K562 (cell line): ENCODE data around the gene DACT1. TPM values are rescaled to one million over a fixed set of nuclear protein-coding genes. Genes with fewer than 3 reads are reported as not detected.
A peak's percentile ranks its signal among the peaks of the same experiment; 100 is the strongest.

Experiments used
- ATAC-seq: fragments of 200-7000 bp; cut with Tn5 transposase; 3 replicates; pipeline ENCODE4 v1.9.1; 2020; ENCODE audit warnings: moderate library complexity
- BruUV-seq: library from RNA; stranded (reverse); fragments of 400-500 nt; replicated peaks from 2 replicates; lab custom pipeline; 2021; lab: Mats Ljungman, UMichigan
- CTCF ChIA-PET: fragments of 300-600 bp; formaldehyde crosslinking; extraction: SDS; loops from one replicate; lab custom pipeline; 2021; ENCODE audit warnings: low intra/inter-chr PET ratio; lab: Yijun Ruan, JAX
- POLR2A ChIA-PET: fragments of 300-600, 350-650 bp; sonication (Branson Sonifier 250); formaldehyde crosslinking; extraction: SDS; loops from one replicate; lab custom pipeline; 2021; ENCODE audit warnings: antibody characterized with exemption, inconsistent platforms; lab: Yijun Ruan, JAX
- DNase-seq, 4 experiments: peaks; one replicate each; pipeline versions ENCODE4 v3.0.0 to v3.0.0-alpha.2; 2011 to 2018; ENCODE audit warnings: low spot score in 3 of 4, mixed read lengths in 3 of 4; ENCODE audit errors: extremely low read depth in 1 of 4
- FAIRE-seq: peaks from 2 replicates; lab custom pipeline; 2011; peaks lifted over from hg19 to GRCh38; lab: Jason Lieb, UNC
- H2AFZ ChIP-seq: 2 replicates; pipeline ENCODE4 v1.6.0; 2011; ENCODE audit warnings: low read depth, low read length, control low read depth, inconsistent platforms
- H3K27ac ChIP-seq: fragments of 200-600 bp; 3 replicates; pipeline ENCODE4 v1.8.0; 2011; ENCODE audit warnings: low read depth, mild to moderate bottlenecking, control low read depth, inconsistent platforms, low read length, moderate library complexity, mixed read lengths; ENCODE audit errors: extremely low read depth
- H3K27me3 ChIP-seq, 2 experiments: fragments of 300-600 bp in 1 of 2; 2 replicates in 1 of 2; 3 replicates in 1 of 2; pipeline versions ENCODE4 v1.6.0 to v1.8.0; 2011; ENCODE audit warnings: inconsistent platforms in 2 of 2, low read length in 2 of 2, mild to moderate bottlenecking in 1 of 2, mixed read lengths in 1 of 2, moderate library complexity in 1 of 2; ENCODE audit not compliant: control insufficient read depth in 2 of 2, insufficient read depth in 2 of 2
- H3K36me3 ChIP-seq: fragments of 300-600 bp; 3 replicates; pipeline ENCODE4 v1.8.0; 2011; ENCODE audit warnings: mild to moderate bottlenecking, low read length, inconsistent platforms; ENCODE audit not compliant: control insufficient read depth, insufficient read depth
- H3K4me1 ChIP-seq, 2 experiments: fragments of 200-600 bp in 1 of 2; replicated peaks in 1 of 2; 2 replicates in 1 of 2; 3 replicates in 1 of 2; pipeline versions ENCODE4 v1.5.1 to v1.8.0; 2011; ENCODE audit warnings: inconsistent platforms in 2 of 2, low read length in 2 of 2, mild to moderate bottlenecking in 1 of 2, mixed read lengths in 1 of 2, moderate library complexity in 1 of 2; ENCODE audit not compliant: control insufficient read depth in 2 of 2, insufficient read depth in 2 of 2
- H3K4me2 ChIP-seq: 2 replicates; pipeline ENCODE4 v1.6.1; 2011; ENCODE audit warnings: low read length, control low read depth, inconsistent platforms, mixed read lengths; ENCODE audit not compliant: insufficient read depth
- H3K4me3 ChIP-seq: fragments of 200-600 bp; sonication (generic), shearing (Covaris generic); 2 replicates; pipeline ENCODE4 v1.5.1; 2016; ENCODE audit warnings: control low read depth, inconsistent platforms
- H3K79me2 ChIP-seq: fragments of 200-600 bp; 3 replicates; pipeline ENCODE4 v1.8.0; 2011; ENCODE audit warnings: low read length, inconsistent platforms; ENCODE audit not compliant: control insufficient read depth, insufficient read depth
- H3K9ac ChIP-seq, 2 experiments: 2 replicates each; pipeline versions ENCODE4 v1.6.0 to v1.6.1; 2011; ENCODE audit warnings: low read depth in 2 of 2, low read length in 2 of 2, control low read depth in 1 of 2, inconsistent platforms in 1 of 2, mild to moderate bottlenecking in 1 of 2, mixed read lengths in 1 of 2; ENCODE audit not compliant: insufficient read depth in 1 of 2
- H3K9me1 ChIP-seq: one replicate; pipeline ENCODE4 v1.6.0; 2011; ENCODE audit warnings: inconsistent platforms, mild to moderate bottlenecking, low read length, moderate library complexity; ENCODE audit not compliant: control insufficient read depth, insufficient read depth
- H3K9me3 ChIP-seq: replicated peaks from 2 replicates; pipeline ENCODE4 v1.5.1; 2011; ENCODE audit warnings: low read depth, low read length, inconsistent platforms; ENCODE audit not compliant: control insufficient read depth, insufficient read depth
- H4K20me1 ChIP-seq: replicated peaks from 2 replicates; pipeline ENCODE4 v1.6.1; 2011; ENCODE audit warnings: low read length, inconsistent platforms, mixed read lengths; ENCODE audit not compliant: control insufficient read depth, insufficient read depth
- BMI1 ChIP-seq: fragments of 150-350 bp; IDR thresholded peaks from 2 replicates; pipeline ENCODE4 v1.6.1; 2014; ENCODE audit warnings: low read length
- C11orf30 ChIP-seq: fragments of 450-650 bp; IDR thresholded peaks from 2 replicates; pipeline ENCODE4 v1.6.1; 2016; ENCODE audit warnings: low read depth, mild to moderate bottlenecking
- FOXJ3 ChIP-seq: sonication (generic); formaldehyde crosslinking; IDR thresholded peaks from 2 replicates; pipeline ENCODE4 v1.4.0; 2020; ENCODE audit warnings: mild to moderate bottlenecking, missing genetic modification reagents
- OTX1 ChIP-seq: fragments of 450-650 bp; formaldehyde crosslinking; IDR thresholded peaks from 2 replicates; pipeline ENCODE4 v1.4.0; 2022; ENCODE audit warnings: mild to moderate bottlenecking
- PRPF4 ChIP-seq: fragments of 200-400 bp; formaldehyde crosslinking; IDR thresholded peaks from one replicate; pipeline ENCODE4 v1.6.1; 2017; ENCODE audit warnings: low read length, low read depth, mild to moderate bottlenecking; ENCODE audit not compliant: insufficient read depth, poor library complexity, severe bottlenecking
- PURB ChIP-seq: sonication (generic); formaldehyde crosslinking; IDR thresholded peaks from 2 replicates; pipeline ENCODE4 v1.9.0; 2021; ENCODE audit warnings: low read depth, mild to moderate bottlenecking, missing genetic modification reagents
- ZNF184 ChIP-seq: sonication (generic); formaldehyde crosslinking; IDR thresholded peaks from 2 replicates; pipeline ENCODE4 v1.5.0; 2020; ENCODE audit warnings: missing genetic modification reagents
- ZNF316 ChIP-seq: fragments of 450-650 bp; IDR thresholded peaks from 2 replicates; pipeline ENCODE4 v1.6.1; 2016
- ZNF583 ChIP-seq: fragments of 250-450 bp; sonication (Bioruptor Pico); IDR thresholded peaks from 2 replicates; pipeline ENCODE4 v1.4.0; 2020
- WGBS: fragments of 100-300 bp; shearing (Covaris generic); methylation state at CpG from one replicate; pipeline ENCODE4 v1.1.6; 2016; ENCODE audit warnings: low coverage, mixed read lengths; ENCODE audit not compliant: insufficient coverage; ENCODE audit errors: missing lambda C conversion rate; 5-methylcytosine and 5-hydroxymethylcytosine counted together
- in situ Hi-C: fragments of 300-500 bp; cut with MboI; formaldehyde crosslinking; loops from 4 replicates; pipeline ENCODE4 v1.15.0; 2018; ENCODE audit warnings: inconsistent platforms, mixed read lengths
- intact Hi-C: fragments of 100-400 bp; cut with micrococcal nuclease; formaldehyde crosslinking; loops from 2 replicates; pipeline ENCODE4 v1.14.2; 2022
- polyA plus RNA-seq, 8 experiments: library from polyadenylated mRNA; depleted of rRNA in 4 of 8; stranded (reverse) in 5 of 8; unstranded in 3 of 8; fragments of >200 nt; fragmentation: Nextera tagmentation in 2 of 8; fragmentation: Illumina TruSeq in 1 of 8; extraction: Ambion mirVana in 2 of 8; extraction: Trizol in 1 of 8; gene quantifications; 2 replicates each; pipeline versions ENCODE4 v1.2.1 to v1.2.3, GENCODE V29; 2011 to 2014; ENCODE audit warnings: inconsistent platforms in 1 of 8, missing spikeins in 1 of 8
- total RNA-seq, 7 experiments: library from RNA; depleted of rRNA in 6 of 7; stranded (reverse); fragments of >200 nt in 6 of 7; fragmentation: Illumina TruSeq in 2 of 7; extraction: Trizol in 2 of 7; gene quantifications; 2 replicates each; pipeline versions ENCODE4 v1.2.1 to v1.2.3, GENCODE V29; 2011 to 2021; ENCODE audit warnings: low replicate concordance in 1 of 7
- TF ChIP-seq, protein P1 (sequence below): IDR thresholded peaks from 2 replicates; pipeline ENCODE4 v1.6.1; 2016; ENCODE audit warnings: missing genetic modification characterization, missing compliant biosample characterization

The DACT1 gene
- total and polyA plus RNA-seq, 9 of the 15 experiments (the other 6 are each of a cell fraction or from before 2014, with no cell fraction given) = 0.07 to 0.30 (median 0.13) TPM

- Histone ChIP-seq H4K20me1 (no peaks in the 10 kb centered on the region), H3K4me1 (no peaks in the 10 kb centered on the region), H3K79me2 (no peaks in the 10 kb centered on the region), H3K27me3 (peaks cover 9 to 11% of the 10 kb centered on the region in 2 experiments; a peak in 2 of 5 replicates), H2AFZ (no peak overlapping the region), H3K4me3 (no peak overlapping the region), H3K9ac (no peak overlapping the region), H3K4me2 (no peak overlapping the region), H3K27ac (no peak overlapping the region), H3K9me3 (no peaks in the 10 kb centered on the region), H3K9me1 (no peaks in the 10 kb centered on the region), H3K36me3 (no peaks in the 10 kb centered on the region)
- DNase-seq (no peak), ATAC-seq (no peak), FAIRE-seq (no peak)
- BruUV-seq = no TSS peak
- in situ Hi-C loops (no loop called here), intact Hi-C loops (no loop called here)
- TF ChIP-seq C11orf30 (0 out of 2 replicates have a peak, but pooled peaks have one; percentile 27), OTX1 (CRISPR knock-in tag) (no peak), ZNF316 (0 out of 2 replicates have a peak, but pooled peaks have one; percentile 8), ZNF184 (no peak), FOXJ3 (no peak), PURB (no peak), PRPF4 (no peak), BMI1 (no peak), ZNF583 (CRISPR knock-in tag) (no peak)
- TF ChIP-seq, protein P1, sequence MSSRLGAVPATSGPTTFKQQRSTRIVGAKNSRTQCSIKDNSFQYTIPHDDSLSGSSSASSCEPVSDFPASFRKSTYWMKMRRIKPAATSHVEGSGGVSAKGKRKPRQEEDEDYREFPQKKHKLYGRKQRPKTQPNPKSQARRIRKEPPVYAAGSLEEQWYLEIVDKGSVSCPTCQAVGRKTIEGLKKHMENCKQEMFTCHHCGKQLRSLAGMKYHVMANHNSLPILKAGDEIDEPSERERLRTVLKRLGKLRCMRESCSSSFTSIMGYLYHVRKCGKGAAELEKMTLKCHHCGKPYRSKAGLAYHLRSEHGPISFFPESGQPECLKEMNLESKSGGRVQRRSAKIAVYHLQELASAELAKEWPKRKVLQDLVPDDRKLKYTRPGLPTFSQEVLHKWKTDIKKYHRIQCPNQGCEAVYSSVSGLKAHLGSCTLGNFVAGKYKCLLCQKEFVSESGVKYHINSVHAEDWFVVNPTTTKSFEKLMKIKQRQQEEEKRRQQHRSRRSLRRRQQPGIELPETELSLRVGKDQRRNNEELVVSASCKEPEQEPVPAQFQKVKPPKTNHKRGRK = no peak
- WGBS = 7% methylated on average over 6 of the region's 6 CpGs
- CTCF ChIA-PET = no interaction called here
- POLR2A ChIA-PET = no interaction called here
These were observed 9.4 kb upstream of the DACT1 start for GRCh38 chr14:58628406-58628805.
